ENCODE results near the gene SHROOM3. TPM values are rescaled to one million over a fixed set of nuclear protein-coding genes. Genes with fewer than 3 reads are reported as not detected.

SHROOM3 gene
- total RNA-seq, 1 experiment from 2014 or later: 70.6 TPM

- DNase-seq (ENCODE audit: low spot score): no peak
Observed at GRCh38 chr4:76745240-76745639, 310.2 kb downstream of the SHROOM3 start.

DNA sequence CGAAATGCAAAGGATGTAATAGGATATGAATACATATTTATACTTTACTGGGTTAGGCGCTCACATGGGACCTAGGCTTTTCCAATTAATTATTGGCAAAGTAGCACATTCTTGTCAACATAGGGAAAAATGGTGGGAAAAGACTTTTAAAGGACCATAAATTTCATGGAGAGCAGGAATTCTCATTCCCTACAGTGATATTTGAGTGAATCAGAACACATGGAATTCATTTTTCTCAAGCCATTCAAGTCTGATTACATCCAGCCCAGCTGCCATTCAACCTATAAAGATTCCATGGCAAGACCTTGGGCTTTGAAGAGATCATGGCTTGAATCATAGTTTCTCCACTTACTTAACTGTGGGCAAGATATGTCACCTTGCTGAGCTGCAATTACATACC, 312.5 kb downstream of the SHROOM3 start:
- DNase-seq (ENCODE audit: low spot score): no peak

- DNase-seq (ENCODE audit: low spot score): peak; percentile 69
Observed at GRCh38 chr4:76748649-76749048, 313.6 kb downstream of the SHROOM3 start.

GRCh38 chr4:76749355-76749754, 314.3 kb downstream of the SHROOM3 start:
- DNase-seq (ENCODE audit: low spot score): no peak

DNA sequence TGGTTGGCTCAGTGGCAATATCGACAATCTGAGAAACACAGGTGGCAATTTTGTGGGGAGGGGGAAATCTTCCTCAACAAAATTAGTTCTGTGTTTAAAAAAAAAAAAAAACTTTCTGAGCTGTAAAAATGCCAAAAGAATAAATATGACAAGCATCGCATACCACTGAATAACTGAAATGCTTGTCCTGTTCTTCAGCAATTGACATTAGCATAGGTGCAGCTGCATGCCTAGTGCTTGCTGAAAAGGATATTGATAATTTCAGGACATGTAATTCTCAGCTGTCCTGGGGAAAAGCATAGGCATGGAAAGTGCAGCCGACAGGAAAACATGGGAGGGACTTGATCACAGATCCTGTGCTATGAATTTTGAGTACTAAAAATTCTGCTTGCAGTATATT, 315.7 kb downstream of the SHROOM3 start:
- DNase-seq (ENCODE audit: low spot score): no peak

GRCh38 chr4:76751612-76752343, 316.7 kb downstream of the SHROOM3 start:
- no peak for DNase-seq (ENCODE audit: low spot score)

GRCh38 chr4:76752861-76753501, 318.0 kb downstream of the SHROOM3 start:
- DNase-seq (ENCODE audit: low spot score): no peak

GRCh38 chr4:76753814-76754213, 318.8 kb downstream of the SHROOM3 start:
- no peak for DNase-seq (ENCODE audit: low spot score)

DNA sequence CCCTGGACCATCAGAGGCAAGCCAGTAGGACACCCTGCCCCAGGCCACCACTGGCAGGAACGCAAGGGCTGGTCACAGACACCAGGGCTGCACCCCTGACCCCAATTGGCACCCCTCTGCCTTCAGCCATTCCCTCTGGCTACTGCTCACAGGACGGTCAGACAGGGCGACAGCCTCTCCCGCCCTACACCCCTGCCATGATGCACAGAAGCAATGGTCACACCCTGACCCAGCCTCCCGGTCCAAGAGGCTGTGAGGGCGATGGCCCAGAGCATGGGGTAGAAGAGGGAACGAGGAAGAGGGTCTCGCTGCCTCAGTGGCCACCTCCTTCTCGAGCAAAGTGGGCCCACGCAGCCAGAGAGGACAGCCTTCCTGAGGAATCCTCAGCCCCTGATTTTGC, 319.4 kb downstream of the SHROOM3 start:
- no peak for DNase-seq (ENCODE audit: low spot score)

DNA sequence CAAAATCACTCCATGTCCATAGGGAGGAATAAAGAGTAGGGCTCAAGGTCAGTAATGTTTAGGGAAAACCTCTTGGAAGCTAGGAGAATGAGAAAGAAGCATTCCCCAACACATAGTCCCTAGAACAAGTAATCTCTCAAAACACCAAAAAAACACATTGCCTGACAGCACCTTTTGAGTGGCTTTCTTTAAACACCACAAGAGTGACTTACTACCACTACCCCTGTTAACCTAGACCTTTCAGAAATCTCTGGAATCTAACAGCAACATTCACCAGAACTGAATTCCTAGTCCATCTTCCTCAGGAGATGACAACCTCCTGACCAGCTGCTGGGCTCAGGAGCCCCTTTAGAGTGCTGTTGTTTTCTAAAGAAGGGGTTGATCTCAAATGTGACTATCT, 320.7 kb downstream of the SHROOM3 start:
- DNase-seq (ENCODE audit: low spot score): no peak

- no peak for DNase-seq (ENCODE audit: low spot score)
Observed at GRCh38 chr4:76756416-76756815, 321.4 kb downstream of the SHROOM3 start.

DNA sequence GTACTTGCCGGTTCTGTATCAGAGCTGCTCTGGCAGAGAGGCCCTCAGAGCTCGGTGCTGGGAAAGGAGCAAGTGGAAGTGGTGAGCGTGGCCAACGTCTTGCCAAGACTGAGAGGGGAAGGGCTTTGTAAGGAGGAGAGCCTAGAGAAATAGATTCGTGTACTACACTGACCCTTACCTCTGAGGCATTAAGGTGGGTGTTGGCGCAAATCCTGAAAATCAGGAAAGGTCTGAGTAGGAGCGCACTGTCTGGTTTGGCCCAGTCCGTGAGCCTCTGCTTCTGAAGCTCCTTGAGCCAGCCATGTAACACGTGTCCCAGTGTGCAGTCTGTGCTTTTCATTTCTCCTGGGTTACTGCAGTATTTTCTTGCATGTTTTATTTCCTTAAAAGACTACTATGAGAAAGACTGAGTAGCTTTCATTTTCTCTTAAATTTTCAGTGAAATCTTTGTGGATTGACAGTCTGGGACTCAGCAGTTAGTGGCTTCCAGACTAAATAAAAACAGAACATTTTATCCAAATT, 322.4 kb downstream of the SHROOM3 start:
- DNase-seq (ENCODE audit: low spot score): no peak

- peak; percentile 78 for DNase-seq (ENCODE audit: low spot score)
Observed at GRCh38 chr4:76758290-76758882, 323.4 kb downstream of the SHROOM3 start.

- DNase-seq (ENCODE audit: low spot score): no peak
Observed at GRCh38 chr4:76758996-76759395, 324.0 kb downstream of the SHROOM3 start.

DNA sequence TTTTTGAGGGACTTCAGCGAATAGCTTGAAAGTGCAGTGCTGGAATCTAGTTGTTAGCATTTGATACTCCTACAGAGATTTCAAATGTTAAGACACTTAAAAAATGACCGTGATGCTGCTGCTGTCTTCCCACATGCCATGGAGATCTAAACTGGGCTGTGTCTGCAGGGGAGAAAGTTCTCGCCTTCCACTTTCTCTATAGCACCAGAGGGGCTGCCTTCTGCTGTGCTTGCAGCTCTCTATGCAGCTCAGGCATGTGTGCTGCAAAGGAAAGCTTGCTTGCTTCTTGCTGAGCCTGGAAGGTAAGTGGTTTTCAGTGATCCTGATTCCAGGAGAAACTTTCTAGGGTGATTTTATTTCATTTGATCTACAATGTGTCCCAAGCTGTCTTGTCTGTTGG, 325.2 kb downstream of the SHROOM3 start:
- DNase-seq (ENCODE audit: low spot score): no peak

GRCh38 chr4:76762137-76763130, 327.4 kb downstream of the SHROOM3 start:
- DNase-seq (ENCODE audit: low spot score): no peak

- DNase-seq (ENCODE audit: low spot score): no peak
Observed at GRCh38 chr4:76764251-76764650, 329.2 kb downstream of the SHROOM3 start.

- no peak for DNase-seq (ENCODE audit: low spot score)
Observed at GRCh38 chr4:76765473-76766183, 330.6 kb downstream of the SHROOM3 start.

- no peak for DNase-seq (ENCODE audit: low spot score)
Observed at GRCh38 chr4:76767983-76768382, 333.0 kb downstream of the SHROOM3 start.

DNA sequence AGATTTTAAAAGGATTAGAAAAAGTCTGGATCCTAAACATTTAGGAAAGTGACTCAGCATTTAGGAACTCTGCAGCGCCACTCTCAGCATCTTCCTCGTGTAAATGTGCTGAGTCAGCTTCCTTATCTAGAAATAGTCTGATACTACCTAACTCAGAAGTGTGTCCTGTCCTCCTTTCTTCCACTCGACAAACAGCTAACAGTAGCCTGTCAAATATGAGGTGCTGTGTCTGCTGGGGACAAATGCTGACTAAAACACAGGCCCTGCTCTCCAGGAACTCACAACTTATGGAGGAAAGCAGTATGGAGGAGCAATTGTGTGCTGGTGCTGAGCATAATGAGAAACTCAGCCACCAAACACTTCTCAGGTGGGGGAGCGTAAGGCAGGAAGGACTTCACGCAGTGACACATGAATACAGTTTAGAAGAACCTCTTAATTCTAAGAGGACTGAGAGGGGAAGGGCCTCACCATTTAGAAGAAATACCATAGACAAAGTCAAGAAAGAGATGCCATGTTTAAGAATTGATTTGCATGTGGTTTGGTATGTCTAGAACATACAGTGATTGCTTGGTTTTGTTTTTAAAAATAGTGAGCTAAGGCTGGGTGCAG, 337.6 kb downstream of the SHROOM3 start:
- DNase-seq (ENCODE audit: low spot score): no peak

All from HT-29 (cell line).